GM19043 (cell line): ENCODE results near the gene IRF2BPL.

ENCODE experiments used
- ATAC-seq: cut with Tn5 transposase; IDR thresholded peaks from one replicate; pipeline ENCODE4 v1.9.1; 2021; ENCODE audit warnings: low read depth; ENCODE audit not compliant: unreplicated experiment

IRF2BPL gene

DNA sequence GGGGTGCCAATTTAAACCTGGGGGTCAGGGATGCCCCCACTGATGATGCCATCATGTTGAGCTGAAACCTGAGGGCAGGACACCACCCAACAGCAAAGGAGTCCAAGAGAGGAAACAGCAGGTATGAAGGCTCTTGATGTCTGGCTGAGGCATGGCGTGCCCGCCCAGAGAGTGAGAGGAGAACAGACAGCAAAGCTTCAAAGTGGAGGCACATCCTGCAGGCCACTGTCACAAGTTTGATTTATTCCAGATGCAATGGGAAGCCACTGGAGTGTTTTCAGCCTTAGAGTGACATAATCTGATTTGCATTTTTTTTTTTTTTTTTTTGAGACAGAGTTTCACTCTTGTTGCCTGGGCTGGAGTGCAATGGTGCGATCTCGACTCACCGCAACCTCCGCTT, 34.8 kb downstream of the IRF2BPL start:
- no peak for ATAC-seq

DNA sequence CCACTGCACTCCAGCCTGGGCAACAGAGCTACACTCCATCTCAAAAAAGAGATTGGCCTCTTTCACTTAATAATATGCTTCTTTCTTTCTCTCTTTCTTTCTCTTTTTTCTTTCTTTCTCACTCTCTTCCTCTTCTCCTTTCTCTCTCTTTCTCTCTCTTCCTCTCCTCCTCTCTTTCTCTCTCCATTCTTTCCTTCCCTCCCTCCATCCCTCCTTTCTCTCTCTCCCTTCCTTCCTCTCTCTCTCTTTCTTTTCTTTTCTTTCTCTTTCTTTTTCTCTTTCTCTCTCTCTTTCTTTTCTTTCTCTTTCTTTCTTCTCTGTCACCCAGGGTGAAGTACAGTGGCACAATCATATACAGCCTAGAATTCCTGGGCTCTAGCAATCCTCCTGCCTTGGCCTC, 38.4 kb downstream of the IRF2BPL start:
- ATAC-seq = no peak

- no peak for ATAC-seq
Measured at GRCh38 chr14:76987956-76988520, 40.5 kb downstream of the IRF2BPL start.

- ATAC-seq = no peak
Measured at GRCh38 chr14:76986231-76986565, 42.3 kb downstream of the IRF2BPL start.

- ATAC-seq = no peak
Measured at GRCh38 chr14:76985540-76986230, 42.8 kb downstream of the IRF2BPL start.

GRCh38 chr14:76984787-76985375, 43.6 kb downstream of the IRF2BPL start:
- ATAC-seq = no peak

DNA sequence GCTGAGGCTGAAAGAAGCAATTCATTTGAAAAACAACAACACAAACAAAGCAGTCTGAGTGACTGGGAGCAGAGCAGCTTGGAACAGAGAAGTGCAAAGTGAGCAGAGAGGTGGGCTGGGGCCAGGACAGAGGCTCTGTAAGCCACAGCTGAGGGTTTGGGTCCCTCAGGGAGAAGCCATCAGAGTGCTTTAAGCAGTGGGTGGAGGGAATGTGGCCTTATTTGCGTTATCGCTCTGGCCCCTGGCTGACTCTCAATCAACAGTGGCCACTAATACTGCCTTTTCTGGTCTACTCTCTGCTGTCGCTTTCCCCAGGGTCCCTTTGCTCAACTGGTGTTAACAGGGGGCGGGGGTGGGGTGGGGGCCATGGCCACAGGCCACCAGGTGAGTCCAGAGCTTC, 44.2 kb downstream of the IRF2BPL start:
- ATAC-seq = no peak

- ATAC-seq = no peak
Measured at GRCh38 chr14:76981670-76982069, 46.8 kb downstream of the IRF2BPL start.

DNA sequence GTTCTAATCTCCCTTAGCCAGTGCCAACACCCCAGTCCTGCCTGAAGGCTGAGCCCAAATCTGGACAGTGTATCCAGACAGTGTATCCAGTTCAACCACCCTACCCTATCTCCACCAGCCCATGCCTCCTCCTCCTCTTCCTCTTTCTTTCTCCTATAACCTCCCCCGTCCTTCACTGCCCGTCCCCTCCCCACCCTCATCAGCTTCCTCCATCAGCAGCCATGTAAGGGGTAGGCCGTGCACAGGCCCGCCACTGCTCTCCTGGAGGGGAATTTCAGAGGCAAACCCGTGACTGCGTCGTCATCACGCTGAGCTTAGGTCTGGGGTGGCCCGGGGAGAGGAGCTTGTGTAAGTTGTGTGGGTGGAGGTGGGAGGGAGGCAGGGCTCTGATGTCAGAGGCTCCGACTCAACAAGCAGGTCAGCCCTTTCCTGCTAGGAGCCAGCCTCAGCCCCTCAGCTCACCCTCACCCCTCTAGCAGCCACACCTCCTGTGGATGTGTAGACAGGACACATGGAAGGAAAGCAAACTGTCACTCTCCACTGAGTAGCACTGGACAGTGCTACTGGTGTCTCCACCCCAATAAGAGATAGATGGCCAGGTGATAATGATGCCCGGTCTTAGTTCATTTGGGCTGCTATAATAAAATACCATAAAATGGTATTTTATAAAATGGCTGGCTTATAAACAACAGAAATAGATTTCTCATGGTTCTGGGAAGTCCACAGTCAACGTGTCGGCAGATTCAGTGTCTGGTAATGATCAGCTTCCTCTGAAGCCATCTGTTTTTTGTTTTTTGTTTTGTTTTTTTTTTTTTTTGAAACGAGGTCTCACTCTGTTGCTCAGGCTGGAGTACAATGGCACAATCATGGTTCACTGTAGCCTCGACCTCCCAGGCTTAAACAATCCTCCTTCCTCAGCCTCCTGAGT, 50.5 kb downstream of the IRF2BPL start:
- peak; percentile 89 for ATAC-seq

- ATAC-seq = no peak
Measured at GRCh38 chr14:76976240-76977005, 52.1 kb downstream of the IRF2BPL start.

DNA sequence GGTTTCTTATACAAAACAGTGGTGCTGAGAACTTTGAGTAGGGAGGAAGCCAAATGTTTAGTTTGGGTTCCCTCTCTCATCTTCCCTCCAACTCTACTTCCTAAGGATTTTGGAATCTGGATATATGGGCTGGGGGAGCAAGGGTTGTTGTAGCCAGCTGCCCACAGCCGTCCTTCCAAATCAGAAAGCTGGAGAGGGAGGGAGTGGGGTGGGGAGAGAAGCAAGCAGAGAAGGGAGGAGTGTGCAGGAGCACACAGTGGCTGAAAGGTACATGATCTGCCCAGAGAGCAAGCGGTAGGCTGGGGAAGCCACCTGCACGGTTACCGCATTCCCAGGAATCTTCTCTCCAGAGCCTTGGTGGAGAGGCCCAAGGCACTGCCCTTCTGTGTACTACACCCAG, 52.7 kb downstream of the IRF2BPL start:
- no peak for ATAC-seq

- ATAC-seq = no peak
Measured at GRCh38 chr14:76975051-76975450, 53.5 kb downstream of the IRF2BPL start.
